ENCODE measurements around the gene SOCS6.

Gene SOCS6

GRCh38 chr18:70291295-70291574, 2.4 kb downstream of the SOCS6 start:
- Histone ChIP-seq H3K9me3 (ENCODE audit: severe bottlenecking) (no peaks in the 10 kb centered on the region), H3K36me3 (no peaks in the 10 kb centered on the region), H3K4me3 (ENCODE audit: low read depth, low read length) (no peak overlapping the region), H3K27ac (no peak overlapping the region), H3K27me3 (ENCODE audit: insufficient read depth, low read depth, severe bottlenecking) (no peaks in the 10 kb centered on the region)
- TF ChIP-seq, protein P1, sequence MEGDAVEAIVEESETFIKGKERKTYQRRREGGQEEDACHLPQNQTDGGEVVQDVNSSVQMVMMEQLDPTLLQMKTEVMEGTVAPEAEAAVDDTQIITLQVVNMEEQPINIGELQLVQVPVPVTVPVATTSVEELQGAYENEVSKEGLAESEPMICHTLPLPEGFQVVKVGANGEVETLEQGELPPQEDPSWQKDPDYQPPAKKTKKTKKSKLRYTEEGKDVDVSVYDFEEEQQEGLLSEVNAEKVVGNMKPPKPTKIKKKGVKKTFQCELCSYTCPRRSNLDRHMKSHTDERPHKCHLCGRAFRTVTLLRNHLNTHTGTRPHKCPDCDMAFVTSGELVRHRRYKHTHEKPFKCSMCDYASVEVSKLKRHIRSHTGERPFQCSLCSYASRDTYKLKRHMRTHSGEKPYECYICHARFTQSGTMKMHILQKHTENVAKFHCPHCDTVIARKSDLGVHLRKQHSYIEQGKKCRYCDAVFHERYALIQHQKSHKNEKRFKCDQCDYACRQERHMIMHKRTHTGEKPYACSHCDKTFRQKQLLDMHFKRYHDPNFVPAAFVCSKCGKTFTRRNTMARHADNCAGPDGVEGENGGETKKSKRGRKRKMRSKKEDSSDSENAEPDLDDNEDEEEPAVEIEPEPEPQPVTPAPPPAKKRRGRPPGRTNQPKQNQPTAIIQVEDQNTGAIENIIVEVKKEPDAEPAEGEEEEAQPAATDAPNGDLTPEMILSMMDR (IDR thresholded peaks at IDR 0.05; ENCODE audit: low read depth, low read length) = no peak
- peak; percentile 12 for DNase-seq

- no peaks in the 10 kb centered on the region for H3K36me3 ChIP-seq
- TF ChIP-seq, protein P1 (IDR thresholded peaks at IDR 0.05; ENCODE audit: low read depth, low read length) = no peak
- H3K27me3 ChIP-seq (ENCODE audit: insufficient read depth, low read depth, severe bottlenecking) = no peaks in the 10 kb centered on the region
- H3K27ac ChIP-seq = no peak overlapping the region
- no peaks in the 10 kb centered on the region for H3K9me3 ChIP-seq (ENCODE audit: severe bottlenecking)
- no peak overlapping the region for H3K4me3 ChIP-seq (ENCODE audit: low read depth, low read length)
- no peak for DNase-seq
Observed at GRCh38 chr18:70292628-70293027, 3.8 kb downstream of the SOCS6 start.

- Histone ChIP-seq H3K9me3 (ENCODE audit: severe bottlenecking) (no peaks in the 10 kb centered on the region), H3K27me3 (ENCODE audit: insufficient read depth, low read depth, severe bottlenecking) (no peaks in the 10 kb centered on the region), H3K27ac (no peak overlapping the region), H3K36me3 (no peaks in the 10 kb centered on the region), H3K4me3 (ENCODE audit: low read depth, low read length) (no peak overlapping the region)
- TF ChIP-seq, protein P1 (IDR thresholded peaks at IDR 0.05; ENCODE audit: low read depth, low read length) = no peak
- DNase-seq = no peak
Observed at GRCh38 chr18:70293166-70293565, 4.3 kb downstream of the SOCS6 start.

DNA sequence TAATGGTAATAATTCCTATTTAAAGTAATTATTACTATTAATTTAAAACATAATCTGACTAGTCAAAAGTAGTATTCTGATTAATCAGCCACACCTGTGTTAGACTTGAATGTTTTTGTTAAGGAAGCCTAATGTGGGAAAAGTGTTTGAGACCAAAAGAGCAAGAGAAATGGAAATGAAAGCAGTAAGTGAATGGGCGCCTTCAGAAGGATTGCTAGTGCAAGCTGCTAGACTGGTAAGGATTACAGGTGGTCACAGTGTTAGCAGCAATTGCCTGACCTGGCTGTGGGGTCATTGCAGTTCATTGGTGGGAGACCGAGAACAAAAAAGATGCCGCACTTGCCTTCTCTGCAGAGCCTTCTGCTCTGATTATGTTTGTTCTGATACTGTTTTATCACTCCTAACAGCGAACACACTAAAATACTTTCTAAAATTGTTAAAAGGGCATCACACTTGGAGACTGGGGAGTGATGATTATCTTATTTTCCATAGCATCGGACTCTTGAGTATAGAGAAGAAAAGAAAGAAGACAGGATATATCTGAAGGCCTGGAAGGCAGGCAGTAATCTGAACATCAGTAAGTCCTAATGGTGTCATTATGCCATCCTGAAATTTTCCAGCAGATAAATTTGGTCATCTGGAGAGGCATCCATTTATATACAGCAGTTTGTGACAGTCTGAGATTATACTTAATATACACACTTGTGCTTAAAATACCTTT, 5.8 kb downstream of the SOCS6 start:
- DNase-seq = peak; percentile 37

DNA sequence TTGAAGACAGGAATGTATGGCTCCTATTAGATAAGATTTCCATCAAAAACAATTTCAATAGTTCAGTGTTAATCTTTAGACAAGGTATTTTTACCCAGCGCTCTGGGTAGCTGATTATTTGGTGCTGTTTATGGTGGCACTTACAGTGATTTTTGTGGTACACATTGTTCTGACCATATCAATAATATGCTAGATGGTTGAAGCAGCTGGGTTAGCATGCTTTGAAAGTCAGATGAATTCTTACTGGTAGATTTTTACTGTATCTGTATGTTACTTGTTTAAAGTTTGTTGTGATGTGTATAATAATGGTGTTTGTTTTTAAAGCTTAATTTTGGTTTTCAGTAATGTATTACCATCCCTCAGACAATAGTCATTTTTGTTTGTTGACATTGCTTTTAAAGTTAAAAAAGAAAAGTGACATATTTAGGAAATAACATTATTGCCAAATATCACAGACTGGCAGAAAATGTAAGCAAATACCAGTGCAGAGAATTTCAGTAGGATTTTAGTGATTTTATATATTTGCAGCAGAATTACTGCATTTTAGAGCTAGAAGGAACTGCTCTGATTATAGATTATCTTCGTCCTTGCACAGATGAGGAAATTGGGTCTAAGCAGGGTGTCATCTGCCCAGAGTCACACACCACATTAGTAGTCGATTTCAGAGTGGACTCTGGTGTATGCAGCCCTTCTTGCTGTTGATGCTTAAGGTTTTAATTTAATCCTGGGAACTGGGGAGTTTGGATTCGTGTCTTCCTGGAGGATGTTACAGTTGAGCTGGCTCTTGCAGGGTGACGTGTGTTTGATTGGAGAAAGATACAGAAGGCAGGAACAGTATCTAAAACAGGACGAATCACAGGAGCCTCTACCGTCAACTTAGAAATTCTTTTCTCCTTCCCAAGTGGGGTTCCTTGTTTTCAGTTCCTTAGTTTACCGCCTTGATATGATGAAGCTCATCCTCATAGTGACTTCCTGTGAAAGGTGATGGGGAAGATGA, 6.6 kb downstream of the SOCS6 start:
- H3K9me3 ChIP-seq (ENCODE audit: severe bottlenecking) = no peaks in the 10 kb centered on the region
- DNase-seq = no peak
- peak overlapping the region; percentile 36; the same call in 1 of the 2 replicates for H3K27ac ChIP-seq
- TF ChIP-seq, protein P1 (IDR thresholded peaks at IDR 0.05; ENCODE audit: low read depth, low read length) = no peak
- no peaks in the 10 kb centered on the region for H3K36me3 ChIP-seq
- H3K4me3 ChIP-seq (ENCODE audit: low read depth, low read length) = no peak overlapping the region
- H3K27me3 ChIP-seq (ENCODE audit: insufficient read depth, low read depth, severe bottlenecking) = no peaks in the 10 kb centered on the region

More for the DNA sequence above, 5.8 kb downstream of the SOCS6 start:
- no peaks in the 10 kb centered on the region for H3K27me3 ChIP-seq (ENCODE audit: insufficient read depth, low read depth, severe bottlenecking)
- peak overlapping the region; percentile 36; the same call in 1 of the 2 replicates for H3K27ac ChIP-seq
- no peaks in the 10 kb centered on the region for H3K9me3 ChIP-seq (ENCODE audit: severe bottlenecking)
- H3K4me3 ChIP-seq (ENCODE audit: low read depth, low read length) = no peak overlapping the region
- TF ChIP-seq, protein P1 (IDR thresholded peaks at IDR 0.05; ENCODE audit: low read depth, low read length) = no peak
- no peaks in the 10 kb centered on the region for H3K36me3 ChIP-seq
